Measurements from ENCODE around the gene PDE3A.

Gene PDE3A

GRCh38 chr12:20438299-20438779, 70.0 kb downstream of the PDE3A start:
- H3K36me3 ChIP-seq (ENCODE audit: control insufficient read depth in 1 of 2, insufficient read depth in 2 of 2, low read length in 2 of 2) = no peaks in the 10 kb centered on the region
- H3K27ac ChIP-seq (ENCODE audit: low read depth, low read length) = no peak overlapping the region
- H3K4me1 ChIP-seq (ENCODE audit: control insufficient read depth in 1 of 2, insufficient read depth in 2 of 2, low read length in 2 of 2) = peaks cover 0 to 7% of the 10 kb centered on the region in 2 donors
- H3K9ac ChIP-seq (ENCODE audit: low read depth in 1 of 2, low read length in 2 of 2) = no peak overlapping the region
- H3K27me3 ChIP-seq (ENCODE audit: control insufficient read depth in 1 of 2, insufficient read depth in 2 of 2, low read length in 2 of 2) = no peaks in the 10 kb centered on the region
- H3K9me3 ChIP-seq (ENCODE audit: control insufficient read depth in 1 of 2, low read length in 2 of 2) = no peaks in the 10 kb centered on the region
- H3K4me3 ChIP-seq (ENCODE audit: low read depth in 1 of 2, low read length in 2 of 2) = no peak overlapping the region

GRCh38 chr12:20439626-20440025, 71.3 kb downstream of the PDE3A start:
- H3K4me3 ChIP-seq (ENCODE audit: low read depth in 1 of 2, low read length in 2 of 2) = no peak overlapping the region
- H3K36me3 ChIP-seq (ENCODE audit: control insufficient read depth in 1 of 2, insufficient read depth in 2 of 2, low read length in 2 of 2) = no peaks in the 10 kb centered on the region
- H3K27ac ChIP-seq (ENCODE audit: low read depth, low read length) = no peak overlapping the region
- no peak overlapping the region for H3K9ac ChIP-seq (ENCODE audit: low read depth in 1 of 2, low read length in 2 of 2)
- peaks cover 0 to 13% of the 10 kb centered on the region in 2 donors for H3K4me1 ChIP-seq (ENCODE audit: control insufficient read depth in 1 of 2, insufficient read depth in 2 of 2, low read length in 2 of 2)
- no peaks in the 10 kb centered on the region for H3K9me3 ChIP-seq (ENCODE audit: control insufficient read depth in 1 of 2, low read length in 2 of 2)
- no peaks in the 10 kb centered on the region for H3K27me3 ChIP-seq (ENCODE audit: control insufficient read depth in 1 of 2, insufficient read depth in 2 of 2, low read length in 2 of 2)

- no peaks in the 10 kb centered on the region for H3K36me3 ChIP-seq (ENCODE audit: control insufficient read depth in 1 of 2, insufficient read depth in 2 of 2, low read length in 2 of 2)
- no peak overlapping the region for H3K4me3 ChIP-seq (ENCODE audit: low read depth in 1 of 2, low read length in 2 of 2)
- H3K27ac ChIP-seq (ENCODE audit: low read depth, low read length) = no peak overlapping the region
- H3K9me3 ChIP-seq (ENCODE audit: control insufficient read depth in 1 of 2, low read length in 2 of 2) = no peaks in the 10 kb centered on the region
- H3K4me1 ChIP-seq (ENCODE audit: control insufficient read depth in 1 of 2, insufficient read depth in 2 of 2, low read length in 2 of 2) = peaks cover 0 to 11% of the 10 kb centered on the region in 2 donors
- H3K9ac ChIP-seq (ENCODE audit: low read depth in 1 of 2, low read length in 2 of 2) = no peak overlapping the region
- H3K27me3 ChIP-seq (ENCODE audit: control insufficient read depth in 1 of 2, insufficient read depth in 2 of 2, low read length in 2 of 2) = no peaks in the 10 kb centered on the region
Measured at GRCh38 chr12:20440408-20440807, 72.1 kb downstream of the PDE3A start.

GRCh38 chr12:20442322-20442721, 74.0 kb downstream of the PDE3A start:
- H3K36me3 ChIP-seq (ENCODE audit: control insufficient read depth in 1 of 2, insufficient read depth in 2 of 2, low read length in 2 of 2) = no peaks in the 10 kb centered on the region
- no peaks in the 10 kb centered on the region for H3K9me3 ChIP-seq (ENCODE audit: control insufficient read depth in 1 of 2, low read length in 2 of 2)
- no peak overlapping the region for H3K27ac ChIP-seq (ENCODE audit: low read depth, low read length)
- H3K9ac ChIP-seq (ENCODE audit: low read depth in 1 of 2, low read length in 2 of 2) = no peak overlapping the region
- H3K27me3 ChIP-seq (ENCODE audit: control insufficient read depth in 1 of 2, insufficient read depth in 2 of 2, low read length in 2 of 2) = no peaks in the 10 kb centered on the region
- H3K4me3 ChIP-seq (ENCODE audit: low read depth in 1 of 2, low read length in 2 of 2) = no peak overlapping the region
- H3K4me1 ChIP-seq (ENCODE audit: control insufficient read depth in 1 of 2, insufficient read depth in 2 of 2, low read length in 2 of 2) = peaks cover 0 to 6% of the 10 kb centered on the region in 2 donors

- H3K27ac ChIP-seq (ENCODE audit: low read depth, low read length) = no peak overlapping the region
Measured at GRCh38 chr12:20443255-20443654, 74.9 kb downstream of the PDE3A start.

GRCh38 chr12:20443792-20444191, 75.5 kb downstream of the PDE3A start:
- no peaks in the 10 kb centered on the region for H3K27me3 ChIP-seq (ENCODE audit: control insufficient read depth in 1 of 2, insufficient read depth in 2 of 2, low read length in 2 of 2)
- no peak overlapping the region for H3K9ac ChIP-seq (ENCODE audit: low read depth in 1 of 2, low read length in 2 of 2)
- H3K4me3 ChIP-seq (ENCODE audit: low read depth in 1 of 2, low read length in 2 of 2) = no peak overlapping the region
- H3K27ac ChIP-seq (ENCODE audit: low read depth, low read length) = no peak overlapping the region
- H3K36me3 ChIP-seq (ENCODE audit: control insufficient read depth in 1 of 2, insufficient read depth in 2 of 2, low read length in 2 of 2) = no peaks in the 10 kb centered on the region
- peaks cover 0 to 6% of the 10 kb centered on the region in 2 donors for H3K4me1 ChIP-seq (ENCODE audit: control insufficient read depth in 1 of 2, insufficient read depth in 2 of 2, low read length in 2 of 2)
- no peaks in the 10 kb centered on the region for H3K9me3 ChIP-seq (ENCODE audit: control insufficient read depth in 1 of 2, low read length in 2 of 2)

More at GRCh38 chr12:20443255-20443654, 74.9 kb downstream of the PDE3A start:
- Histone ChIP-seq H3K4me3 (ENCODE audit: low read depth in 1 of 2, low read length in 2 of 2) (no peak overlapping the region), H3K9me3 (ENCODE audit: control insufficient read depth in 1 of 2, low read length in 2 of 2) (no peaks in the 10 kb centered on the region), H3K36me3 (ENCODE audit: control insufficient read depth in 1 of 2, insufficient read depth in 2 of 2, low read length in 2 of 2) (no peaks in the 10 kb centered on the region), H3K9ac (ENCODE audit: low read depth in 1 of 2, low read length in 2 of 2) (no peak overlapping the region), H3K27me3 (ENCODE audit: control insufficient read depth in 1 of 2, insufficient read depth in 2 of 2, low read length in 2 of 2) (no peaks in the 10 kb centered on the region), H3K4me1 (ENCODE audit: control insufficient read depth in 1 of 2, insufficient read depth in 2 of 2, low read length in 2 of 2) (peaks cover 0 to 6% of the 10 kb centered on the region in 2 donors)

GRCh38 chr12:20444595-20445170, 76.3 kb downstream of the PDE3A start:
- Histone ChIP-seq H3K4me3 (ENCODE audit: low read depth in 1 of 2, low read length in 2 of 2) (no peak overlapping the region), H3K36me3 (ENCODE audit: control insufficient read depth in 1 of 2, insufficient read depth in 2 of 2, low read length in 2 of 2) (no peaks in the 10 kb centered on the region), H3K27me3 (ENCODE audit: control insufficient read depth in 1 of 2, insufficient read depth in 2 of 2, low read length in 2 of 2) (no peaks in the 10 kb centered on the region), H3K27ac (ENCODE audit: low read depth, low read length) (no peak overlapping the region), H3K9me3 (ENCODE audit: control insufficient read depth in 1 of 2, low read length in 2 of 2) (no peaks in the 10 kb centered on the region), H3K9ac (ENCODE audit: low read depth in 1 of 2, low read length in 2 of 2) (no peak overlapping the region), H3K4me1 (ENCODE audit: control insufficient read depth in 1 of 2, insufficient read depth in 2 of 2, low read length in 2 of 2) (peaks cover 0 to 6% of the 10 kb centered on the region in 2 donors)

GRCh38 chr12:20445687-20446086, 77.3 kb downstream of the PDE3A start:
- no peaks in the 10 kb centered on the region for H3K9me3 ChIP-seq (ENCODE audit: control insufficient read depth in 1 of 2, low read length in 2 of 2)
- H3K4me1 ChIP-seq (ENCODE audit: control insufficient read depth in 1 of 2, insufficient read depth in 2 of 2, low read length in 2 of 2) = peaks cover 3 to 6% of the 10 kb centered on the region in 2 donors
- H3K36me3 ChIP-seq (ENCODE audit: control insufficient read depth in 1 of 2, insufficient read depth in 2 of 2, low read length in 2 of 2) = no peaks in the 10 kb centered on the region
- no peak overlapping the region for H3K4me3 ChIP-seq (ENCODE audit: low read depth in 1 of 2, low read length in 2 of 2)
- no peaks in the 10 kb centered on the region for H3K27me3 ChIP-seq (ENCODE audit: control insufficient read depth in 1 of 2, insufficient read depth in 2 of 2, low read length in 2 of 2)
- H3K27ac ChIP-seq (ENCODE audit: low read depth, low read length) = no peak overlapping the region
- H3K9ac ChIP-seq (ENCODE audit: low read depth in 1 of 2, low read length in 2 of 2) = no peak overlapping the region

- peaks cover 4 to 6% of the 10 kb centered on the region in 2 donors for H3K4me1 ChIP-seq (ENCODE audit: control insufficient read depth in 1 of 2, insufficient read depth in 2 of 2, low read length in 2 of 2)
- no peaks in the 10 kb centered on the region for H3K27me3 ChIP-seq (ENCODE audit: control insufficient read depth in 1 of 2, insufficient read depth in 2 of 2, low read length in 2 of 2)
- H3K4me3 ChIP-seq (ENCODE audit: low read depth in 1 of 2, low read length in 2 of 2) = no peak overlapping the region
- no peaks in the 10 kb centered on the region for H3K36me3 ChIP-seq (ENCODE audit: control insufficient read depth in 1 of 2, insufficient read depth in 2 of 2, low read length in 2 of 2)
- H3K9ac ChIP-seq (ENCODE audit: low read depth in 1 of 2, low read length in 2 of 2) = no peak overlapping the region
- H3K27ac ChIP-seq (ENCODE audit: low read depth, low read length) = no peak overlapping the region
- H3K9me3 ChIP-seq (ENCODE audit: control insufficient read depth in 1 of 2, low read length in 2 of 2) = no peaks in the 10 kb centered on the region
Measured at GRCh38 chr12:20446836-20447235, 78.5 kb downstream of the PDE3A start.

- H3K4me1 ChIP-seq (ENCODE audit: control insufficient read depth in 1 of 2, insufficient read depth in 2 of 2, low read length in 2 of 2) = peaks cover 4 to 8% of the 10 kb centered on the region in 2 donors
- H3K27me3 ChIP-seq (ENCODE audit: control insufficient read depth in 1 of 2, insufficient read depth in 2 of 2, low read length in 2 of 2) = no peaks in the 10 kb centered on the region
- no peaks in the 10 kb centered on the region for H3K36me3 ChIP-seq (ENCODE audit: control insufficient read depth in 1 of 2, insufficient read depth in 2 of 2, low read length in 2 of 2)
- H3K4me3 ChIP-seq (ENCODE audit: low read depth in 1 of 2, low read length in 2 of 2) = no peak overlapping the region
- no peak overlapping the region for H3K9ac ChIP-seq (ENCODE audit: low read depth in 1 of 2, low read length in 2 of 2)
- H3K9me3 ChIP-seq (ENCODE audit: control insufficient read depth in 1 of 2, low read length in 2 of 2) = no peaks in the 10 kb centered on the region
- no peak overlapping the region for H3K27ac ChIP-seq (ENCODE audit: low read depth, low read length)
Measured at GRCh38 chr12:20448781-20449180, 80.4 kb downstream of the PDE3A start.
